GM19455 (cell line): ENCODE results near the gene WSCD2.

Experiments used
- ATAC-seq: cut with Tn5 transposase; IDR thresholded peaks from one replicate; pipeline ENCODE4 v1.9.1; 2021; ENCODE audit not compliant: unreplicated experiment

Gene WSCD2

DNA sequence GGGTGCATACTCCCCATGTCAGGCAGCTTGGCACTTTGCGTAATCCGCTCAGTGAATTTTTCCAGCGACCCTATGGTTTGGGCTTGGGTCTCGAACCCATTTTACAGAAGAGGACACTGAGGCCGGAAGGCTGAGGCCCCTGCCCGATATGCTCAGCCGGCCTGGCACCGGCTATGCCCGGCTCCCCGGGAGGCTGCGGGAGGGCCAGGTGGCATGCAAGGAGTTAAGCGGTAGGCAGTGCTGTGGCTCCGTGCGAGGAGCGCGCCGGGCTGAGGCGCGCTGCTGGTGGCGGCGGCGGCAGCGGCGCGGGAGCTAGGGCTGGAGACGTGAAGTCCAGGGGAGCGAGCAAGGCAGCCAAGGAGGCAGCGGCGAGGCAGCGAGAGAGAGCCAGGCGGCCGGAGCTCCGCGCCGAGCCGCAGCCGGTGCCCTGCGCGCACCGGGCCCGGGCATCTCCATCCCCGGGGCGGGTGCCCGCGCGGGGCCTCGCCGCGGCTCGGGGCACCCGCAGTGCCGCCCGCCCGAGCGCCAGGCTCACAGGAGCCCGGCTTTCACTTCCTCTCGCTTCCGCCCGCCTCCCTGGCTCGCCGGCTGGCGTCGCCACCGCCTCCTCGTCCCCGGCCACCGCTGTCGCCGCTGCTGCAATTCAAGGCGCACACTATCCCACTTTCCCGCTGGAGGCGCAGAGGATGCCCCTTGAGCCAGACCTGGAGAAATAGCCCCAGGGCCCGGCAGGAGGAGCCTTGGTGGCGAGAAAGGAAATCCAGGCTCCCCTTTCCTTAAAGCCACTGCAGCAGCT is at the start of gene WSCD2:
Gene WSCD2, plus strand, starts transcription at position 272 of the 796 bp plus-strand sequence. CDS start 66,545 bp downstream, outside the sequence.
- ATAC-seq, result no peak

DNA sequence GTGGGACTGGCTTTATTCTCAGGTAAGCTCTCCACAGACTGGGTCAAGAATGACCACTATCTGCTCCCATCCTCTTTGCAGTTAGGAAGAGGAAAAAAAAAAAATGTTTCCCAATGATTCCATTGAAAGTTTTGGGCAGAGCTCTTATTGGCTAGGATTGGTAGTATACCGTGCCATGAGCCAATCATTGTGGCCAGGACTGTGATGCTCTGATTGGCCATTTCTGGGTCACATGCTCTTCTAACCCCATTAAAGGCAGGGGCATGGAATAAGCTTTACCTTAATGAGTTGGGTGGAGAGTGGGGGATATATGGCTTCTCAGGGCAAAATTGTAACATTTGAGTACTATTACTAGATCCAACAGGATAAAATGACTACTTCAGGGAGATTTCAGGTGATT is 49.4 kb upstream of the WSCD2 start:
- ATAC-seq, result no peak

DNA sequence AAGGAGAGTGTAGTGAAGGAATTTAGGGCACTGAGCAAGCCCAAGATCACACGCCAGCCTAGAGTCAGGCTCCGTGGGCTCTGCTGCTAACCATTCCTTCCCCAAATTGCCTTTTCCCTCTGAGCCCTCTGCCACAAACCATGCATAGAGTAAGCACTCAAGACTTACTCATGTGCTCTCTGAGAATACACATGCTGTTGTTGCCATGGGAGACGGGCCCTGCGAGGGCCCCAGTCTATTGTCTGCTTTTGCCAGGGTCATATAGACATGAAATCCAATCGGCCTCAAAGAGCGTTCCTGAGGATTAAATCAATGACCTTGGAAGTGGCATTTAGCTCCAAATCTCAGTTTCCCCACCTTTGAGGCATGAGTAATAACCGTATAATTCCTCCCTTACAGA is 48.7 kb upstream of the WSCD2 start:
- ATAC-seq, result no peak

DNA sequence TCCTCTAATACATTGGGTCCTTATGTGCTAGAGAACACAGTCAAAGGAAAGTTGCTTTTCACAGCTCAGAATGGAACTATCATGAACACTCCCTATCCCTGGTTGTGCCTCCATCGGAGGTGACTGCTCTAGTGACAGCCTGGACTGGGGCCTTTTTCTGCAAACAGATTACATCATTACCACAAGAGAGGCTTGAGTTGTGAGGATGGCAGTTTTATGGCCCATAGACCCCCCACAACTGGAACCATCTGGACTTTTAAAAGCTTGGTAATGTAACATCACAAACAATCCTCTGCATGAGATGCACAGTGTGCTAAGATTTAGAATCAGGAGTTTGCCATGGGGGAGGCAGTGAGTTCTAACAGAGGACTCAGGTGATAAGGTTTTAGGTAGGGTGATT is 46.6 kb upstream of the WSCD2 start:
- no peak for ATAC-seq

DNA sequence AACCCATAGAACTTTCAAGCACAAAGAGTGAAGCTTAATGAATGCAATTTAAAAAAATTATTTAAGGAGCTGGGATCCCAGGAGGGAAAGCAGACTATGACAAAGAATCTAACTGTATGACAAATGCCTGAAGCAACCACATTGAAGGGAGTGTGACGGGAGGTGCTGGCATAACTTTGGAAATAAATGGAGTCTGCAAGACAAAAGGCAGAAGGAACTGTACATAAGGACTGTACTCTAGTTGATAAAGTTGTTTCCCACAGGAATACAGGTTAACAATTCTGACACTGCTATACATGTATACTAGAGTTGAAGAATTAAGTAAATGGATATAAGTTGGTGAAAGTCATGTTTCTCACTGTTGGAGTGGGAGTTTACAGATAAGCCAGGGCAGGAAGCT is 41.2 kb upstream of the WSCD2 start:
- ATAC-seq, result no peak

DNA sequence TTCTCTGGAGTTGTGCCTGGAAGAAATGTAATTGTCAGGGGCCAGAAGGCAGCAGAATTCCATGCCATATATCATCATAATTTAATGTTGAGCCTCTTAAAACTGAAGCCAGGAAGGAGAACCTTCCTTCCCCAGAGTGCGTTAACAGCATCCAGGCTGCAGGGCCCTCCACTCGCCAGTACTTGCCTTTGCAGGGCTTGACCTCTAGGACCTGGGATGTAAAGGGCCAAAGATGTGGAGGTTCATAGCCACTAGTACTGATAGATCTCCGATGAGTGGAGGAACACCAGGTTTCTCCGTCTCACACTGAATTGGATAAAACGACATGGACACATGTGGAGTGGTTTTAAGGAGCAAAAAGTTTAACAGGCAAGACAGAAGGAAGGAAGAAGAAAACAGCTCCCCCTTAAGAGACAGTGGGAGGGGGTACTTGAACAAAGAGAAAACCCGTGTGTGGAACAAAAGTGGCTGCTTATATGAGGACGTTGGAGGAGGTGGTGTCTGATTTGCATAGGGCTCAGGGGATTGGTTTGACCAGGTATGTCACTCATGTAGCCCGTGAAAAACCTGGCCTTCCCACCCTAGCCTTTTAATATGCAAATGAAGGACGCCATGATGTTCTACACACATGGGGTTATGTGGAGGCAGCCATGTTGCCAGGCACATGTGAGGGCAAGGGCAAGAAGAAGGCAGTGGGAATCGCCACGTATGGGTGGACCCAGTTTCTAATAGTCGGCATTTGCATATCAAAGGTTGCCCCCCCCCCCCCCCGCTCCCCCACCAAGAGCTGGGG is 38.8 kb upstream of the WSCD2 start:
- no peak for ATAC-seq

DNA sequence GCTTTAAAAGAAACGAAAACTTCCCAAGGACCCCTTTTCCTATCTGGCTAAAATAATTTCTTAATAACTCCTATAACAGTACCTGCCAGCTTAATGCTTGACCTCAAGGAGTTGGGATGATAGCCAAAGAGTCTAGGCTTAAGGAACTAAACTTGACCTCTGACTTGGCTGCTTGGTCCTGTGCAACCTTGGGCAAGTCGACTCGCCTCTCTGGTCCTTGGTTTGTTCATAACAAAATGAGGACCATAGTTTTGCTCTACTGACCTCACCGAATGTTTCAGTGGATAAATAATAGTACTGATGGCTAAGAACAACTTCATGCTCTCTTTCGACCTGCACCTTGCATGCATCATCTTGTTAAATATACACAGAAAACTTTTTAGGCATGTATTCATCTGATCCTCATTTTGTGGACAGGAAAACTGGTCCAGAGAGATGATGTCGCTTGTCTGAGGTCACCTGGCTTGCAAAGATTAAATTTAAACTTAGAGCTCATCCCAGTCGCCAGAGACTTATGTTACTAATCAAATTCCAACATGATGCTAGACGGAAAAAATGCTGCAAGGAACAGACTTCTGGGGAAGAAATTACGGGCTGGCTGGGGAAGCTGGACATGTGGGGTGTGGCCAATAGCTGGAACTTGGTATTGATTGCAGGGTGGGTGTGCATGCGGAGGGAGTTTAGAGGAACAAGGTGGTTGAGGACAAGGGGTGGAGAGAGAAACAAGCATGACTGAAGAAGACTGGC is 38.0 kb upstream of the WSCD2 start:
- ATAC-seq, result no peak

DNA sequence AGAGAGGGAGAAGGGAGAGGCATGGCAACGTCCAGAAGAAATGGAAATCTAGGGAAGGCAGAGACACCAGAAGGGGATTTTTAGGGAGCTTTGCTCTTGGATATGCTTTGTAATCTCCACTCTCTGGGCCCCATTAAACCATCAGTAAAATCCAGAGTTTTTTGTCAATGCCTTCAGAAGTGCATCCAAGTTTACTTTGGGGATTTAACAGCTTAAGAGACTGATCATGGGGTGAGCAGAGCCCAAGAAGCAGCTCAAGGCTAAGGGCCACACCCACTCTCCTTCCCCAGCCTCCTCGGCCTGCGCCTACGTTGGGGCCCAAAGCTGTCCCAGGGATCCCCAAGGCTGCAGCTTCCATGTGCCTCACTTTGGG is 37.4 kb upstream of the WSCD2 start:
- ATAC-seq, result no peak

DNA sequence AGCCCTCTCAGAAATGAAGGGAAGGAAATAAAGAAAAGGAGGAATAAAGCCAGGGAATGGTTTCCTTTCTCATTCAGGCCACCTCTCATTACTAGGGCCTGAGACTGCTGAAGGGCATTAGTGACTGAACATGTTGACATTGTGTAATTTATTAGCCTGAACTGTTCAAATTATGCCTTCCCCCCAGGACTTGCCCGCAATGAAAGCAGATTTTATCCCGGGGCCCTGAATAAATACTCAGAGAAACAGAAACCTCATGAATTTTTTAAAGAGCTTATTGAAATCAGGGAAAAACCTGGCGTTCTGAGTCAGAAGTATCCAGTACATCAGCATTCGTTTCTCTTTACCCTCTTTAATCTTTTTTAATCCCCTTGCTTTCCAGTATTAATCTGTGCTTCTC is 35.9 kb upstream of the WSCD2 start:
- no peak for ATAC-seq

DNA sequence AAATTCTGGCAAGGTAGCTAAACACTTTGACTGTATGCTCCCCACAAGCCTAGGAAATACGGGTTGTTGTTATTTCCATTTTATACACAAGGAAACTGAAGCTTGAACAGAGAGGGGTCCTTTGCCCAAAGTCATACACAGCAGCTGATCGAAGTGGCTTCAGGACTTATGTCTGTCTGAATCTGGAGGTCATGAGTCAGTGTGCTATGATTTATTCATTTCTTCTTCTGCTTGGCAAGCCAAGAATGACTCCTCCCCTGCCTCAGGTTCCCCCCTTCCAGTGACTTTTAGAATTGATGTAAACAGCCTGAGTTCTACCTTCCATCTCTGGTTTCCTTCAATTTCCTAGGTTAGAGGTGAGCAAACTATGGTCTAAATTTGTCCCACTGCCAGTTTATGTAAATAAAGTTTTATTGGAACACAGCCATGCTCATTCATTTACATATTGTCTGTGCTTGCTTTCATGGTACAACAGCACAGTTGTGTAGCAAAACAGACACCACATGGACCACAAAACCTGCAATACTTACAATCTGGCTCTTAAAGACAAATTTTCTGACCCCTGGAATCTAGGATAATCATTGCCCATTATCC is 34.9 kb upstream of the WSCD2 start:
- ATAC-seq, result no peak

DNA sequence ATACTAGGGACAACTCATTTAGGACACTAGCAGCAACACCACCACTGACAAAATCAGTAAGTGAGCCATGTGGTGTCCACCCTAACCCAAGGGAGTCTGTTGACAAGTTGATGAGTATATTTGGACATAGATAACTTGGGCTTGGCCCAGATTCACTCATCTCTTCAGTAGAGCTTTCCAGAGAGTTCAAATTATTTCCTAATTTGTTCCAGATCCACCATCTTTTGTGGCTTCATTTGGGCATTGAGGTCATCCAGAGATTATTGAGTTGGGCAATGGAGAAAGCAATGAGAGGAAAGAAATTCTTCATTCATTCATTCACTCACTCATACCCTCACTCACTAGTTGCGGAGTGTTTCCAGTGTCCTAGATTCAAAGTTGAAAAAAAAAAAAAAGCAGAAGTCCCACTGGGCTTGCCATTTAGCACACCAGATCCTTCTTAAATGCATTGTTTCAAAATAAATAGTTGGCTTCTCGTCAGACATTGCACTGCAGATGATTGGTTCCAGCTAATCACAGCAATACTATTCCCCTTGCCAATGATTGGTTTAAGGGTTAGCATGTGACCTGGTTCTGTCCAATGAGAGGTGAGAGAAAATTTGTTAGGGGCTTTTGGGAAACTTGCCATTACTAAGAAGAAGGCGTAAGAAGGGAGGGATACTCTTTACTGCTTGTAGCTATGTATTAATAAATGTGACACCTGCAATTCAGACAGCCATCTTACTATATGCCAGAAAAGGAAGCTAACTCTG is 31.8 kb upstream of the WSCD2 start:
- ATAC-seq, result no peak

DNA sequence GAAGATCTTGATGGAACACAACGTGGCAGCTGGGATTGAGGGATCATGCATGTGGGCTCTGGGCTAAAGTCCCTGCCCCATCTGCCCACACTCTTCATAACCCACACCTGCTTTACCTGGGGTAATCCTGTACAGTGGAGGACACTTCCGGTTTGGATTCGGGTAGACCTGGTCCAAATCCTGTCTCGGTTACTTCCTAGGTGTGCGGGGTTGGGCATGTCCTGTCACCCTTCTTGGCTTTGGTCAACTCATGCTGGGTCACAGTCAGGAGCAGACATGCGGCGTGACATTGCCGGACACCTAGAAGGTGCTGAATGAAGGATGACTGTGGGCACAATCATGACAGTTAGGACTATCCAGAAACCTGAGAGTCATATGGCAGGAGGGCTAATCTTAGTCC is 30.7 kb upstream of the WSCD2 start:
- ATAC-seq, result no peak

DNA sequence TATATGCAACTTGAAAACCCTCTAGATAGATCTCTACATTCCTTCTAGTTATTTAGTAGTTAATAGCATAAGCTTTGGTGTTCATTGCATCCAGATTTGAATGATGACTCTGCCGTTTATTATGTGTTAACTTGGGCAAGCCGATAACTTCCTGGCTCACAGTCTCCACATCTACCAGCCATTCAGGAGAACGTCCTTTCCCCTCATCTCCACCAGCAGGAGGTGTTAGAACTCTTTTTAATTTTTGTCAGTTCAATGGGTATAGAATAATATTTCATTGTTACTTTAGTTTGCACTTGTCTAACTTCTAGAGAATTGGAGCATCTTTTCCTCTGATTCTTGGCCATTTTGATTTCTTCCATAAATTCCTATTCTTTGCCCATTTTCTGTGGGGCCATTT is 30.0 kb upstream of the WSCD2 start:
- ATAC-seq, result no peak

DNA sequence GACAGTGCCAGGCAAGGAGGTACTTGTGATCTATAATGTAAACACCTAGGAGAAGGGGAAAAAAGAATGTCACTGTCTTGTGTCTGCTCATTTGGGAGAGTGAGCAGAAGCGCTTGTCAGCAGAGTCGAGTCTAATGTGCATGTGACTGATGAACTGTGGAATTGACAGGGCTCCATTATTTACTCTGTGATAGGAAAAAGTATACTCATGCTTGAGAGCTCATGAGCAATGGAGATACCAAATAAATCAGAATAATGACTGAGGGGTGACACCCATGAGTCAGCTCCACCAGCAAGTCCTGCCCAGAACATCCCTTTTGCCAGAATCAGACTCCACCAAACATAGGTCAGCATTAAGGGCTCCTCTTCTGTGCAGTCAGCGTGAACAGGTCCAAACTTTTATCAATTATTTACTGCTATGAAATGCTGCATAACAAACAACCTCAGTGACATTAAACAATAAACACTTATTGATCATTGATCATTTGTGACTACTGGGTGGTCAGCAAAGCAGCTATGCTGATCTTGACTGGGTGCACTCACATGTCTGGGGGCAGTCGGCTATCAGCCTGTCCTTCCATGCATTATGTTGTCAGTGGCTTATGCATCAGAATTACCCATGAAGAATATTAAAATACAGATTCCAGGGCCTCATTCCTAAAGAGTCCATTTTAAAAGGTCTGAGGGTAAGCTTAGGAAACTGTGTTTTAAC is 29.2 kb upstream of the WSCD2 start:
- ATAC-seq, result no peak

DNA sequence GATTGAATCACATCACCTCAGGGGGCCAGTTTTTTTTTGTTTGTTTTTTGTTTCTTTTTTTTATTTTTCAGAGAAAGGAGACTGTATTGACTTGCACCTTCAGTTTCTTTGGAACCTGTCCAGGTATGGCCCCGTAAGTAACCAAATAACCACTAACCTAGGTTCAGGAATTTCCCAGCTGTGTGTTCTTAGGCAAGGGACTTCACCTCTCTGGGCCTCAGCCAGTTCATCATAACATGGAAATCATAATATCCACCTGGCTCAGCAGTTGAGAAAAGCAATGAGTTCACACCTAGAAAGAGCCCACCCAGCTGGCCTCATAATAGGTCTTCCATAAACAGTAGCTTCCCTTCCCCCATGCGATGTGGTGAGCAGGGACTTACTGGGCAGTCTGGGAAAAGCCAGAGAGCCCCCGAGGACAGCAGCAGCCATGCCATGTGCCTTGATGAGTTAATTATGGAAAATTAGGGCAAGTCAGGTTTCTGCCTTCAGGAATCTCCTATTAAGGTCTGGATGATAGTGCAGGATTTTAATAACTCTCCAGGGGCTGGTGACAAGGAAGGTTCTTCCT is 27.4 kb upstream of the WSCD2 start:
- ATAC-seq, result no peak

DNA sequence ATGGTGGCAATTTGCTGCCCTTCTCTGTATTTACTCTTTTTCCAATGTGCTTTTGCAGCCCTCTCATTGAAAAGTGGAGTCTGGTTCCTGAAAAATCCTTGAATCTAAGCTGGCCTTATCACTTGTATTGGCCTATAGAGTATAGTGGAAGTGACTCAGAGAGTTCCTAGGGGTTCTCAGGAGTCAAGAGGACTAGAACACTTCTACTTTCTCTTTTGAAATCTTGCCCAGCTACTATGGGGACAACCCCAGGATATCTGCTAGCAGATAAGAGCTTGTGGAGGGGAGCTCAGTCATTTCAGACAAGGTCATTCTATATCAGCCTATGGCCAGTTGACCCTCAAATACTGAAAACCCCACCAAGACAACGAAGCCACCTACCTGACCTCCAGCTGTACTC is 26.7 kb upstream of the WSCD2 start:
- no peak for ATAC-seq

DNA sequence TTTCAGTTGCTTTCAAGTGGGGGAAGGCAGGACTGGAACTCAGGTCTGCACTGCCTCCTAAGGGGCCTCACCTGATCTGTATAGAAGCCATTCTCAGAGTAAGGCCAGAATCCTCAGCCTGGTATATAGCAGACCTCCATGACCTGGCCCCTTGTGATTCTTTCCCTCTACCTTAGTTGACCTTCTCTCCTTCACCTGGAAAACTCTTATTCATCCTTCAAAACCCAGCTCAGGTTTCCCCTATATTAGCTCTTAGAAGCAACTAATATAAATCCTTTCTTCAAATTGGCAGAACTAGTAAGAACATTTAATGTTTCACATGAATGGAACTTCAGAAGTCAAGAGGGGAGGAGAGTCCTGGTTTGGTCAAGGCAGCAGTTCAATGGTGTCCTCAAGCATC is 26.0 kb upstream of the WSCD2 start:
- ATAC-seq, result no peak

DNA sequence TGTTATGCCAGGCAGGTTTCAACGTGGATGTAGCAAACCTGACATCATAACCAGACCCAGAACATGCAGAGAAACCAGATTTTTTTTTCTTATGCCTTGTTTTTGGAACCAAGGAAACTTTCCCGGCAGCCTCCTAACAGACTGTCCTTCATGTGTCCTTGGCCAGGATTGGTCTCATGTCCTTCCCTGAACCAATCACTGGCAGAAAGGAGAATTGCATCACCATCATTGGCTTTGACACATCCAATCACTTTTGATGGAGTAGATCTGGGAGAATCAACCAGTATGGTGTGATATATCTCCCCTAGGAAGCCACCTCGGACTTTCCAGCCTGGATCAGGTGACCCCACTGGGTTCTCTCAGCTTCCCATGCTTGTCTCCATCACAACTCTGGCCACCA is 25.6 kb upstream of the WSCD2 start:
- ATAC-seq, result no peak

DNA sequence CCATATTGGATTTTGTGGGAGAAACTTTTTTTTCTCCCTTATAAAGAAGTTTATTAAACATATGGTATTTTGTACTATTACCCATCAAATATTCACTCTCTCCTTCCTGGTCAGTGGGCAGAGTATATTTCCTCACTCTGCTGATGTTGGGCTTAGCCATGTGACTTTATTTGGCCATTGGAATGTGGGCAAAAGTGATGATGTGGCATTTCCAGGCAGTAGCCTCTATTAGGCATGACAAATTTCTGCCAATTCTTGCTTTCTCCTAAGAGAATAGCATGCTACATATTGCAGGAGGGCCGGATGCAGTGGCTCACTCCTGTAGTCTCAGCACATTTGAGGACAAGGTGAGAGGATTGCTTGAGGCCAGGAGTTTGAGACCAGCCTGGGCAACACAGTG is 24.4 kb upstream of the WSCD2 start:
- ATAC-seq, result no peak

DNA sequence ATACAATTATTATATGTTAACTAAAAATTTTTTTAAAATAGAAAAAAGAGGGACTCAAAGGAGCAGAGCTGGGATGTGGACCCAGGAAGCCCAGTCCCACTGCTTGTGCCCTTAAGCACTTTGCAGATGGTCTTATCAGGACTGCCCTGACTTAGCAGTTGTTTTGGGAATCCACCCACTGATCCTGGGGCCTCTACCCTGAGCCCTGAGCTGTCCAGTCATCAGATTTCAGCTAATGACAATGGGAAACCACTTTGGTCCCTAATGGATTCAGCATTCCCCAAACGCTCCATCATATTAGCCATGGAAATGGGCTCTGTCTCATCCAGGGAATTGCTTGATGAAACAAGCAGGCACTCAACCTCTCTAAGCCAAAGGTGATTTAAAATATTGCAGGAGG is 22.5 kb upstream of the WSCD2 start:
- no peak for ATAC-seq
